Effector CD4-positive, alpha-beta T cell (primary cell): ENCODE data around the gene PRF1.
"Not testable (repeated sequence)": the region's sequence is repeated elsewhere in the genome, so short reads cannot be mapped to it uniquely, and the experiment has no call there.

Source experiments
- DNase-seq: peaks from one replicate; pipeline ENCODE4 v3.0.0-alpha.2; 2020

PRF1 gene

GRCh38 chr10:70616761-70617160 is 14.2 kb upstream of the PRF1 start:
- DNase-seq = no peak

DNA sequence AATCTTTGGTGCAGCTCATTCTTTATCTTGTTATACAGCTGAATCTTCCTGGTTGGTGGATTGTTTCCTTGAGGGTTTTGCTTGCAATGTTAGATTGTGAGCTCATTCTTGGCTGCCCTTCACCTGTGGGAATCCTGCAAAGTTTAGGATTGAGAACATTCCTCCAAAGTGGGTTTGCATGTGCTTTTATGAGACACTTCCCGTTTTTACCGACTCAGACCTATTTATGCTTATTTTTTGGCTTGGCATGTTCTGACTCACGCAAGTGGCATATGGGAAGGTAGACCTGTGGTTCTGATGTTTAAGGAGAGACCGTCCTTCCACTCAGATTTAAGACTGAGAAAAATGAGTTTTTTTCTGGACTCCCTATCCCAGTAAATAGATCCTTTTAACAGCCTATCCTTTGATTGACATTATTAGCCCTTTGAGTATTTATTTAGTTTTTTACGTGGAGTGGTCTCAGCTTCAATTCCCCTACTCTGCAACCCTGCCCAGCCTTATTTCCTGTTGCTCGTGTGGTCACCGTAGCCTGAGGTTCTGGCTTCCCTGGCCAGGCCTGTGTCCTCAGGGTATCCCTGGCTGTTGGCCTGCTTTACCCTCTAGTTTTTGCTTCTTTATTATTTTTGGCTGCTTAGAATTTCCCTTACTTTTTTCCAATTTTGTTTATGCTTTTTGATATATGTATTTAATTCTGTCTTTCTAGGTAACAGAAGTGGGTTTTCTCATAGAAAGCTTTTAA is 13.4 kb upstream of the PRF1 start:
- DNase-seq = no peak

GRCh38 chr10:70615211-70615610 is 12.7 kb upstream of the PRF1 start:
- no peak for DNase-seq

- not testable (repeated sequence) for DNase-seq
These were observed 11.8 kb upstream of the PRF1 start for GRCh38 chr10:70614364-70614763.

DNA sequence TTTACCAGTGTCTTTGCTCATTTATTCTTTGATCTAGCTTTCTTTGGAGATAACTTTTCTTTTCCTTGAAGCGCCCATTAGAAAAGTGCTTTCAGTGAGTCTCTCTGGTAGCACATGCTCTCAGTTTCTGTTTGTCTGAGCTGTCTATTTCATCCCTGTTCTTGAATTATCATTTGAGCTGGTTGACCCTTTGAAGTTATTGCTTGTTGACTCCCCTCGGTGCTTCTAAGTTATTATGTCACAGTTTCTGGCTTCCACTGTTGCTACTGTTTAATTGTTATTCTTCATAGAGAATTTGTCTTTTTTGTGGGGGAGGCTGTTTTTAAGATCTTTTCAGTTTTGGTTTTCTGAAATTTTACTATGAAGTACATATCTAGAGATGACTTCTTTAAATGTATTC is 11.4 kb upstream of the PRF1 start:
- no peak for DNase-seq

GRCh38 chr10:70607936-70608335 is 5.4 kb upstream of the PRF1 start:
- DNase-seq = no peak

DNA sequence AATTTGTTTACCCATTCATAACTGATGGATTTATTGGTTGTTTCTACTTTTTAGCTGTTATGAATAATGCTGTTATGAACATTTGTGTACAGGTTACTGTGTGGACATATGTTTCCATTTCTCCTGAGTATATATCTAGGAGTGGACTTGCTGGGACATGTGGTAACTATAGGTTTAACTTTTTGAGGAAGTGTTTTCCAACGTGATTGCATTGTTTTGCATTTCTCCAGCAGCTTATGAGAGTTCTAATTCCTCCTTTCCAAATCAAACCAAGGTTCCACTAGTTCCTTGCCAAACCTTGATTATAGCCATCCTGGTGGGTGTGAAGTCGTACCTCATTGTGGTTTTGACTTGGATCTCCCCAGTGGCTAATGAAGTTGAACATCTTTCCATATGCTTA is 2.6 kb upstream of the PRF1 start:
- no peak for DNase-seq

DNA sequence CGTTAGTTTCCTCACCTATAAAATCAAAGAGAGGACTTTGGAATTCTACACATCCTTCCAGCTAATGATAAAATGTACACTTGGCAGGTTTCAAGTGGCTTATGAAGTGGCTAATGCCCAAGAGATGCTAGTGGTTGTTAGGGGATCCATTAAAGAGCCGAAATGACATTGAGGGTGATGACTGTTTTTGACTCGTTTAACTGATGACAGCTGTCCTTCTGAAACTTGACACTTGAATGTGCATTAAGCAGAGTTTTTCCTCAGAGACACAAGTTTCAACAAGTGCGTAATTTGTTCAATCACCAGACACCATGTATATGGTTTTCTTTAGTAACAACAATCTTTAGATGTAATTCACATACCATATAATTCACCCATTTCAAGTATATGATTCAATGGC is 1.6 kb upstream of the PRF1 start:
- DNase-seq = no peak

- no peak for DNase-seq
These were observed 884 bp upstream of the PRF1 start for GRCh38 chr10:70603449-70603801.

GRCh38 chr10:70601746-70602145 is 795 bp downstream of the PRF1 start:
- no peak for DNase-seq

DNA sequence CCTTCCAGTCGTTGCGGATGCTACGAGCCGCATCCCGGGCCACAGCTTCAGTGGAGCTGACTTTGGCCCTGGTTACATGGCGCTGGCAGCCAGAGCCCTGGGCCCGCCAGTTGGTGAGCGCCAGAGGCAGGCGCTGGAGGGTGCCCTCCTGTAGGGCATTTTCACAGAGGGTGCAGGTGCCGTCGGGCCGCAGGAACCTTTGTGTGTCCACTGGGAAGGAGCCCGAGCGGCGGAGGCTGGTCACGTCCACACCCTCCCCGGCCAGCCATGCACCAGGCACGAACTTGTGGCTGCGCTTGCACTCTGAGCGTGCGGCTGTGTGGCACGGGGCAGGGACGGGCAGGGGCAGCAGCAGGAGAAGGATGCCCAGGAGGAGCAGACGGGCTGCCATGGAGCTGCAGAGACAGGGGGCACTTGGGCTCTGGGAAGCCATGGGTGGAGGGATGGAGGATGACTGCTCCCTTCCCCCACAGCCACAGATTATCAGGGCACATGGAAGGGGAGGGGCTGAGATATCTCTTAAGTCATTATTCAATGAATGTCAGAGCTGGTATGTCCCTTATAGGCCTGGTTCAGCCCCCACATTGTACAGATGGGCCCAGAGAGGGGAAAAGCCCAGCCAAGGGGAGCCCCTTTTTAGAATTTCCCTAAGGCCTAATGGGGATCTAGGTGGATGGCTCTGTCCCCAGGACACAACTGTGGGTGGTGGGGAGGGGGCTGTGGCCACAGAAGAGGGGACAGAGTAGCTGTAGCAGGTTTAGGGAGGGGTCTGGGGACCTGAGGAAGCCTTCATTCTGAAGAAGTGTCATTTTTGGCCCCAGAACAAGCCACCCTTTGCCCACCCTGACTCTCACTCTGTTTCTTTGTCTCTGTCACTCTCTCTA is 1.8 kb downstream of the PRF1 start:
- DNase-seq = no peak

DNA sequence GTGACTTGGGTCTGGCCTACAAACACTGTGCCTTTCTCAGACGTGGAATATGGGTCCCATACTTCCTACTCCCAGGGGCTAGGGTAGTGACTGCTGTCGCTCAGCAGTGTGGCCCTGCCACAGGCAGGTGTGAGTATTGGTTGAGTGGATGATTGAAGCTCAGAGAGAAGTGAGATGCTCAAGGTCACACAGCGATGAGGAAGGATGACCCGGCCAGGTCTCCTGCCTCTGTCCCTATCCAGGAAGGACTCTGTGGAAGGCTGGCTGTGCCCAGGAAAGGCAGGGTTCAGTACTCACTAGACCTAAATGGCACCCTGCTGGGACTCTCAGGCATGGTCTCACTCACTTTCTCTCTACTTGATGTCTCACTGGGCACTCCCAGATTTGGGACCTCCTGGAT is 2.8 kb downstream of the PRF1 start:
- no peak for DNase-seq

GRCh38 chr10:70599319-70599718 is 3.2 kb downstream of the PRF1 start:
- no peak for DNase-seq

DNA sequence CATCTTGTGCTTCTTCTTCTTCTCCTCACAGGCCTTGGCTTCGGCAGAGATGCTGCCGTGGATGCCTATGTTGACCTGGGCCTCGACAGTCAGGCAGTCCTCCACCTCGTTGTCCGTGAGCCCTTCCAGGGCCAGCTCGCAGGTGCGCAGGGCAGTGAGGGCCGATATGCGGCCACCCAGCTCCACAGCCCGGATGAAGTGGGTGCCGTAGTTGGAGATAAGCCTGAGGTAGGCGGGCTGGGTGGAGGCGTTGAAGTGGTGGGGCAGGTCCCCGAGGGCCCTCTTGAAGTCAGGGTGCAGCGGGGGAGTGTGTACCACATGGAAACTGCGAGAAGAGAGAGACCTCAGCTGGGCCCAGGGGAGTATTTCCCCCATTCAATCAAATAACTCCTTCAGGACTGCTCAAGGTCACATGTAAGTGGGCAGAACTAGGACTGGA is 3.7 kb downstream of the PRF1 start:
- DNase-seq = no peak

- no peak for DNase-seq
These were observed 4.4 kb downstream of the PRF1 start for GRCh38 chr10:70597856-70598815.

DNA sequence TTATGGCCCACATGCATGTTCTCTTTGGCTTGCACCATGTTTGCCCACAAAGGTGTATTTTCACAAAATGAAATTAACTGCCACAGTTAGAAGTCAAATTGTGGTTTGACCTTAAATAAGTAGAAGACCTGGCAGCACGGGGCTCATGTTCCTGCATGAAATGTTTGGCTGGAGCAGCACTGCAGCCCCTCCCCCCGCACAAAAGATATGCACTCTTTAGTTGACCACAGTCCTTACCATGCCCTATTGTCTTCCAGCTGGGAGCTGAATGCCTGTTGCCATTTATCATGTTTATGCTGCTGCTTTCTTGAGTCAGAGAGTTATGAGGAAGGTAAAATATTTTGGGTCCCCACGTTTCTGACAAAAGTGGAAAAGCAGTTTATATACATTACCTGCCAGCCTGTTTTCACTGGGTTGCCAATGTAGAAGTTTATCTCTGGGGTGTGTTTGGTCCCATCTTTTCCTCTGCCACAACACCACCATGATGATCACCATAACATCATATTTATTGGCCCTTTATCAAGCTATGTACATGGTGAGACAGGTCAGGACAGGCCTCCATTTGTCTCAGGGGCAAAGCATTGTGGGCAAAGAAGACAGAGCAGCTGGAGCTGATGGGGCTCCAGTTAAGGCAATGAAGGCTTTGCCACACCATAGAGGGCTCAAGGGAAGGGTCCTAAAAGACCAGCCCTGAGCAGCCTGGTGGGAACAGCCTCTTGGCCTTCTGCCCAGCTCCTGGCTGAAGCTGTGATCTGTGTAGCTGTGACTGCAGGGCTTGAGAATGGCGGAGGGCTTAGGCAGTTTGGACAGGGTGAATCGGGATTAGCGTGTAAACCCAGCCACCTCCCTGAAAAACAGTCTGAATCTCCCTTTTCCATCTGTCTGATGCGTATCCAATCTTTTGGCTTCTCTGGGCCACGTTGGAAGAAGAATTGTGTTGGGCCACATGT is 5.4 kb downstream of the PRF1 start:
- no peak for DNase-seq

GRCh38 chr10:70596110-70596798 is 6.3 kb downstream of the PRF1 start:
- no peak for DNase-seq

GRCh38 chr10:70595566-70596016 is 7.0 kb downstream of the PRF1 start:
- DNase-seq = no peak

GRCh38 chr10:70594161-70594560 is 8.4 kb downstream of the PRF1 start:
- no peak for DNase-seq

- DNase-seq = no peak
These were observed 9.0 kb downstream of the PRF1 start for GRCh38 chr10:70593513-70593890.
